H1 (cell line): Measurements from ENCODE around the gene ARHGAP10. TPM values are rescaled to one million over a fixed set of nuclear protein-coding genes. Genes with fewer than 3 reads are reported as not detected.

Experiments used
- CTCF ChIA-PET: fragments of 300-600 bp; sonication (Branson Sonifier 250); formaldehyde crosslinking; loops from one replicate; lab custom pipeline; 2021; ENCODE audit not compliant: partially characterized antibody; lab: Charles Lee
- POLR2A ChIA-PET: fragments of 300-600 bp; sonication (Branson Sonifier 250); formaldehyde crosslinking; loops from one replicate; lab custom pipeline; 2021; ENCODE audit warnings: inconsistent platforms; ENCODE audit not compliant: partially characterized antibody; lab: Charles Lee
- DNase-seq, 2 experiments: peaks; one replicate each; pipeline versions ENCODE4 v3.0.0 to v3.0.0-alpha.2; 2010 to 2022; ENCODE audit warnings: low spot score in 2 of 2, low read depth in 1 of 2, mixed read lengths in 1 of 2
- FAIRE-seq: peaks from 2 replicates; lab custom pipeline; 2011; peaks lifted over from hg19 to GRCh38; lab: Jason Lieb, UNC
- H2AFZ ChIP-seq: 2 replicates; pipeline ENCODE4 v1.8.1; 2012; ENCODE audit warnings: low read length, inconsistent platforms
- H2AK5ac ChIP-seq: 2 replicates; pipeline ENCODE4 v1.6.1; 2013; ENCODE audit warnings: low read depth, low read length
- H2BK120ac ChIP-seq: replicated peaks from 2 replicates; pipeline ENCODE3; 2013; ENCODE audit warnings: low read depth, low read length, inconsistent platforms
- H2BK12ac ChIP-seq: 2 replicates; pipeline ENCODE4 v1.6.1; 2013; ENCODE audit warnings: low read depth, low read length
- H2BK15ac ChIP-seq: 2 replicates; pipeline ENCODE4 v1.6.1; 2013; ENCODE audit warnings: low read length
- H2BK20ac ChIP-seq: 2 replicates; pipeline ENCODE4 v1.6.1; 2013; ENCODE audit warnings: low read length
- H2BK5ac ChIP-seq: 2 replicates; pipeline ENCODE4 v1.6.1; 2013; ENCODE audit warnings: low read depth, low read length
- H3K14ac ChIP-seq: 2 replicates; pipeline ENCODE4 v1.6.1; 2013; ENCODE audit warnings: inconsistent platforms; ENCODE audit not compliant: insufficient read length
- H3K18ac ChIP-seq: 2 replicates; pipeline ENCODE4 v1.6.1; 2013; ENCODE audit warnings: low read length; ENCODE audit errors: extremely low read depth
- H3K23ac ChIP-seq: 2 replicates; pipeline ENCODE4 v1.6.1; 2013; ENCODE audit warnings: inconsistent platforms; ENCODE audit not compliant: insufficient read length
- H3K23me2 ChIP-seq: 2 replicates; pipeline ENCODE4 v1.6.1; 2013; ENCODE audit warnings: low read depth, low read length
- H3K27ac ChIP-seq: 2 replicates; pipeline ENCODE4 v1.6.1; 2011; ENCODE audit warnings: low read depth, low read length, inconsistent platforms
- H3K27me3 ChIP-seq, 4 experiments: replicated peaks in 1 of 4; 1 replicate in 1 of 4; 2 replicates in 3 of 4; pipeline versions ENCODE4 v1.6.1 to v1.8.1; 2011 to 2013; ENCODE audit warnings: low read length in 3 of 4, mild to moderate bottlenecking in 3 of 4, inconsistent platforms in 2 of 4, mixed read lengths in 2 of 4, moderate library complexity in 1 of 4; ENCODE audit not compliant: control insufficient read depth in 3 of 4, insufficient read depth in 3 of 4; ENCODE audit errors: extremely low read depth in 1 of 4
- H3K36me3 ChIP-seq, 4 experiments: 2 replicates each; pipeline versions ENCODE4 v1.6.1 to v1.8.1; 2011 to 2013; ENCODE audit warnings: mild to moderate bottlenecking in 4 of 4, low read length in 3 of 4, moderate library complexity in 2 of 4, control low read depth in 1 of 4, inconsistent platforms in 1 of 4; ENCODE audit not compliant: insufficient read depth in 4 of 4, control insufficient read depth in 2 of 4
- H3K4ac ChIP-seq: replicated peaks from 2 replicates; pipeline ENCODE3; 2013; ENCODE audit warnings: low read length, low read depth, mixed read lengths, inconsistent platforms; ENCODE audit not compliant: insufficient read length
- H3K4me1 ChIP-seq, 4 experiments: replicated peaks in 1 of 4; 1 replicate in 1 of 4; 2 replicates in 3 of 4; pipeline versions ENCODE4 v1.6.1 to v1.8.1; 2011 to 2013; ENCODE audit warnings: low read length in 3 of 4, inconsistent platforms in 2 of 4, mixed read lengths in 1 of 4; ENCODE audit not compliant: insufficient read depth in 4 of 4, control insufficient read depth in 3 of 4
- H3K4me2 ChIP-seq, 2 experiments: 2 replicates each; pipeline versions ENCODE4 v1.6.1 to v1.8.1; 2011 to 2013; ENCODE audit warnings: low read depth in 2 of 2, low read length in 2 of 2, control low read depth in 1 of 2, inconsistent platforms in 1 of 2, mild to moderate bottlenecking in 1 of 2; ENCODE audit not compliant: insufficient read depth in 1 of 2
- H3K4me3 ChIP-seq, 4 experiments: fragments of 200-600, 300-600 bp in 1 of 4; sonication (generic), shearing (Covaris generic), sonication (Bioruptor Twin) in 1 of 4; 2 replicates each; pipeline versions ENCODE4 v1.5.1 to v1.8.1; 2011 to 2016; ENCODE audit warnings: low read length in 4 of 4, low read depth in 3 of 4, control low read depth in 2 of 4, inconsistent platforms in 2 of 4, mild to moderate bottlenecking in 2 of 4, mixed read lengths in 1 of 4, moderate library complexity in 1 of 4; ENCODE audit not compliant: insufficient read depth in 2 of 4; ENCODE audit errors: extremely low read depth in 1 of 4
- H3K56ac ChIP-seq: replicated peaks from 2 replicates; pipeline ENCODE3; 2013; ENCODE audit warnings: low read depth, mild to moderate bottlenecking, mixed read lengths, low read length, inconsistent platforms; ENCODE audit not compliant: insufficient read length
- H3K79me1 ChIP-seq: 2 replicates; pipeline ENCODE4 v1.6.1; 2013; ENCODE audit warnings: low read depth, low read length, control low read depth
- H3K79me2 ChIP-seq, 2 experiments: 2 replicates each; pipeline versions ENCODE4 v1.6.1 to v1.8.1; 2012 to 2013; ENCODE audit warnings: low read length in 2 of 2, mild to moderate bottlenecking in 2 of 2, inconsistent platforms in 1 of 2; ENCODE audit not compliant: insufficient read depth in 2 of 2, control insufficient read depth in 1 of 2
- H3K9ac ChIP-seq, 4 experiments: replicated peaks in 1 of 4; 1 replicate in 1 of 4; 2 replicates in 3 of 4; pipeline versions ENCODE4 v1.6.1 to v1.8.1; 2011 to 2013; ENCODE audit warnings: low read depth in 3 of 4, low read length in 3 of 4, control low read depth in 2 of 4, mild to moderate bottlenecking in 2 of 4, moderate library complexity in 2 of 4, inconsistent platforms in 1 of 4; ENCODE audit errors: extremely low read depth in 1 of 4
- H3K9me3 ChIP-seq, 2 experiments: 2 replicates each; pipeline versions ENCODE4 v1.6.1 to v1.8.1; 2012 to 2013; ENCODE audit warnings: mild to moderate bottlenecking in 2 of 2, moderate library complexity in 2 of 2, control low read depth in 1 of 2, inconsistent platforms in 1 of 2, low read depth in 1 of 2, low read length in 1 of 2, mixed read lengths in 1 of 2; ENCODE audit not compliant: insufficient read depth in 2 of 2
- H4K20me1 ChIP-seq, 2 experiments: replicated peaks in 1 of 2; 2 replicates each; pipeline versions ENCODE3 to v1.8.1; 2011 to 2013; ENCODE audit warnings: inconsistent platforms in 2 of 2, low read length in 2 of 2, mild to moderate bottlenecking in 1 of 2; ENCODE audit not compliant: insufficient read depth in 2 of 2, control insufficient read depth in 1 of 2
- H4K5ac ChIP-seq: 2 replicates; pipeline ENCODE4 v1.6.1; 2013; ENCODE audit warnings: low read length, low read depth, mixed read lengths, inconsistent platforms; ENCODE audit not compliant: insufficient read length
- H4K8ac ChIP-seq: 2 replicates; pipeline ENCODE4 v1.8.0; 2013; ENCODE audit warnings: mild to moderate bottlenecking, moderate library complexity, low read length, inconsistent platforms; ENCODE audit not compliant: insufficient read depth; ENCODE audit errors: extremely low read depth
- H4K91ac ChIP-seq: replicated peaks from 2 replicates; pipeline ENCODE3; 2013; ENCODE audit warnings: low read length, mixed read lengths, inconsistent platforms; ENCODE audit not compliant: insufficient read length
- CHD2 ChIP-seq: IDR thresholded peaks from 2 replicates; pipeline ENCODE4 v1.6.1; 2012; ENCODE audit warnings: low read length, improper control_type of control experiment
- JUND ChIP-seq: IDR thresholded peaks from 2 replicates; pipeline ENCODE4 v1.6.1; 2011; ENCODE audit warnings: mild to moderate bottlenecking, improper control_type of control experiment, low read length
- KDM4A ChIP-seq: IDR thresholded peaks from one replicate; pipeline ENCODE4 v1.7.1; 2012; ENCODE audit warnings: low read depth, mild to moderate bottlenecking, moderate library complexity, low read length, inconsistent platforms; ENCODE audit not compliant: severe bottlenecking
- NRF1 ChIP-seq: IDR thresholded peaks from 2 replicates; pipeline ENCODE4 v1.6.1; 2011; ENCODE audit warnings: mild to moderate bottlenecking, low read depth, low read length, improper control_type of control experiment
- POLR2A ChIP-seq, 2 experiments: IDR thresholded peaks; 1 replicate in 1 of 2; 2 replicates in 1 of 2; pipeline ENCODE4 v1.6.1; 2011; ENCODE audit warnings: low read depth in 2 of 2, low read length in 2 of 2, mild to moderate bottlenecking in 2 of 2; ENCODE audit errors: control extremely low read depth in 1 of 2
- RBBP5 ChIP-seq: IDR thresholded peaks from 2 replicates; pipeline ENCODE4 v1.7.1; 2012; ENCODE audit warnings: low read depth, mild to moderate bottlenecking, inconsistent platforms, low read length, moderate library complexity, borderline replicate concordance
- SP2 ChIP-seq: IDR thresholded peaks from 2 replicates; pipeline ENCODE4 v1.6.1; 2012; ENCODE audit warnings: mild to moderate bottlenecking, low read length, inconsistent platforms
- SUZ12 ChIP-seq: fragments of 200-600 bp; sonication (generic); IDR thresholded peaks from 2 replicates; pipeline ENCODE4 v1.6.1; 2012; ENCODE audit warnings: mild to moderate bottlenecking, inconsistent platforms, low read length, moderate library complexity, mixed read lengths
- WGBS, 2 experiments: shearing (Covaris generic) in 1 of 2; methylation state at CpG; one replicate each; pipeline versions ENCODE4 v1.1.6 to v1.1.7; 2013 to 2015; ENCODE audit warnings: low lambda C conversion rate in 2 of 2, mixed read lengths in 2 of 2, inconsistent platforms in 1 of 2, low coverage in 1 of 2, missing lambda C conversion rate in 1 of 2; ENCODE audit not compliant: insufficient replicate concordance in 2 of 2, insufficient coverage in 1 of 2, insufficient read length in 1 of 2; ENCODE audit errors: extremely low coverage in 1 of 2, missing lambda C conversion rate in 1 of 2; 5-methylcytosine and 5-hydroxymethylcytosine counted together
- polyA plus RNA-seq, 7 experiments: library from polyadenylated mRNA; depleted of rRNA in 3 of 7; stranded (reverse) in 5 of 7; unstranded in 2 of 7; fragments of >200 nt in 5 of 7; fragments of 200-250 nt in 2 of 7; gene quantifications; 1 replicate in 5 of 7; 2 replicates in 1 of 7; 4 replicates in 1 of 7; pipeline versions ENCODE4 v1.2.1 to v1.2.3, GENCODE V29; 2011 to 2013; ENCODE audit warnings: missing spikeins in 2 of 7, mixed read lengths in 2 of 7
- total RNA-seq: library from RNA; stranded (reverse); fragmentation: NEBNext Ultra II Directional; extraction: Animal tissue kit (Norgen Biotek cat#: 25700); gene quantifications from 2 replicates; pipeline ENCODE4 v1.2.1, GENCODE V29; 2021

ARHGAP10 gene
- total and polyA plus RNA-seq, 2 of the 8 experiments (the other 6 are each of a cell fraction or from before 2014, with no cell fraction given) = 3.7 to 6.1 TPM

DNA sequence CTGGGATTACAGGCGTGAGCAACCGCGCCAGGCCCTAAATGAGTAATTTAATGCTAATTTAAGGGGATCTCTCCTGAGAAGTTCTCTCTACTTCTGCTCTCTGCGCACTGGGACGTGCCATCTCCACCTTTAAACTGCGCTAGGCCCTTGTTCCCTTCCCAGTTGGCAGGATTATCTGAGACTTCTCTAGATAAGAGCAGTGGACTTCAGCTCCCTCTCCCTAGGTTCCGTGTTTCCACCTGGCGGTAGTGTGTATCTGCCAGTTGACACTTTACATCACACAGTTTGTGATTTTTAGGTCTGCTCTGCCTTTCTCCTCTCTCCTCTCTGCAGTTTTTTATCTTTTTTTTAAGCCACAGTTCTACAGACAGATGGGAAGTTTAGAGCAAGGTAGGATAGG, 40.2 kb downstream of the ARHGAP10 start:
- WGBS, 2 experiments = 84% methylated on average over 8 of the region's 8 CpGs; no CpG with 5 or more reads in 1 of the 2 experiments
- H2BK20ac ChIP-seq = no peak overlapping the region
- no peak overlapping the region for H2AFZ ChIP-seq
- H2BK5ac ChIP-seq = no peak overlapping the region
- no peak overlapping the region for H4K91ac ChIP-seq
- no peaks in the 10 kb centered on the region for H3K9me3 ChIP-seq
- no peaks in the 10 kb centered on the region for H3K27me3 ChIP-seq
- no peak overlapping the region for H4K8ac ChIP-seq
- DNase-seq (no peak), FAIRE-seq (no peak)
- no peak overlapping the region for H3K9ac ChIP-seq
- H3K27ac ChIP-seq = no peak overlapping the region
- no peak overlapping the region for H2BK12ac ChIP-seq
- ChIA-PET POLR2A (no interaction called here), CTCF (interaction anchor here (1.0 kb wide), 1 partner anchor 259 kb away, joined by 3 read pairs; no protein-coding TSS in a partner anchor)
- H3K36me3 ChIP-seq = no peaks in the 10 kb centered on the region
- TF ChIP-seq POLR2A (IDR thresholded peaks at IDR 0.05; ENCODE audit: control extremely low read depth in 1 of 2, low read depth in 2 of 2, low read length in 2 of 2) (no peak), SP2 (no peak), SUZ12 (no peak), RBBP5 (no peak), JUND (no peak), NRF1 (no peak), CHD2 (no peak), KDM4A (no peak)
- H3K23ac ChIP-seq = no peak overlapping the region
- H4K5ac ChIP-seq = no peak overlapping the region
- H3K18ac ChIP-seq = no peak overlapping the region
- no peaks in the 10 kb centered on the region for H3K79me1 ChIP-seq
- H3K79me2 ChIP-seq = no peaks in the 10 kb centered on the region
- no peak overlapping the region for H3K4ac ChIP-seq
- H2AK5ac ChIP-seq = no peak overlapping the region
- no peaks in the 10 kb centered on the region for H3K23me2 ChIP-seq
- H3K56ac ChIP-seq = no peak overlapping the region
- H3K4me2 ChIP-seq = no peak overlapping the region
- H3K14ac ChIP-seq = no peak overlapping the region
- no peak overlapping the region for H3K4me3 ChIP-seq
- H2BK120ac ChIP-seq = no peak overlapping the region
- H4K20me1 ChIP-seq = peaks cover 0 to 2% of the 10 kb centered on the region in 2 experiments
- no peaks in the 10 kb centered on the region for H3K4me1 ChIP-seq
- H2BK15ac ChIP-seq = no peak overlapping the region
